ENCODE data around the gene SLC25A51. TPM values are rescaled to one million over a fixed set of nuclear protein-coding genes. Genes with fewer than 3 reads are reported as not detected.

The SLC25A51 gene
- total RNA-seq, 2 experiments from 2014 or later: 31.8 to 32.4 TPM

DNA sequence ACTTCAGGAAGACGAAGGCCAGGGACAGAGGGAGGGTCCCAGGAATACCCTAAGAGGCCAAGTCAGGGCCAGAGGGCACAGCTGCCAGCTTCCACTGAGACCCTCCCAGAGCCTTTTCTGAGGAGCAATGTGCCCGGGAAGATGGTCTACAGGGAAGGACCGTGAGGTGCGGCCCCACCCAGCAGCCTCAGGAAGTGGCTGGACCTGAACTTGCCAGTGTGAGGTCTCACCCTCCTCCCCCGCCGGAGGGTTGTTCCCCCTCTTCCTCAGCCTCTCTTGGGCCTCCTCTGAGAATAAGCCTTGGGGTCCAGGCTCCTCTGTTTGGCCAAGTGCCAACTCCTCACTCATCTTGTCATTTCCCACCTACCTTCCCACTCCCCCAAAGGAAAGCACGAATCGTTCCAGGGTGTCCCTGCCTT, 13.4 kb upstream of the SLC25A51 start:
- intact Hi-C loops (cut with micrococcal nuclease; ENCODE audit: unreplicated experiment): loop anchor here (10.0 kb wide), 1 partner anchor 347 kb away; no protein-coding TSS in a partner anchor
- no TSS peak for BruUV-seq (replicated peaks)
- no peak for DNase-seq (ENCODE audit: low spot score)
- TF ChIP-seq CTCF (conservative IDR thresholded peaks at IDR 0.05; ENCODE audit: low read length) (no peak), EZH2phosphoT487 (IDR thresholded peaks at IDR 0.05; ENCODE audit: borderline replicate concordance, low read depth, low read length) (no peak)
- Histone ChIP-seq H3K27ac (ENCODE audit: low read depth, low read length, poor library complexity, severe bottlenecking) (no peak overlapping the region), H3K4me2 (ENCODE audit: low read length) (no peak overlapping the region), H3K4me1 (ENCODE audit: insufficient read depth, low read length, poor library complexity, severe bottlenecking) (peaks cover 9% of the 10 kb centered on the region), H3K9me2 (ENCODE audit: insufficient read depth, low read length) (no peaks in the 10 kb centered on the region), H2AFZ (ENCODE audit: low read length) (no peak overlapping the region), H3K9me3 (ENCODE audit: low read length) (no peaks in the 10 kb centered on the region), H3K79me2 (ENCODE audit: insufficient read depth, low read depth, low read length) (no peaks in the 10 kb centered on the region), H3K36me3 (ENCODE audit: insufficient read depth, low read length) (no peaks in the 10 kb centered on the region), H4K20me1 (ENCODE audit: insufficient read depth, low read length) (no peaks in the 10 kb centered on the region), H3K4me3 (ENCODE audit: low read depth, low read length, poor library complexity, severe bottlenecking) (no peak overlapping the region)
- ChIA-PET POLR2A (no interaction called here), CTCF (ENCODE audit: unreplicated experiment) (no interaction called here)

GRCh38 chr9:37916471-37917312, 12.8 kb upstream of the SLC25A51 start:
- Histone ChIP-seq H3K4me1 (ENCODE audit: insufficient read depth, low read length, poor library complexity, severe bottlenecking) (peaks cover 9% of the 10 kb centered on the region), H2AFZ (ENCODE audit: low read length) (no peak overlapping the region), H3K9me3 (ENCODE audit: low read length) (no peaks in the 10 kb centered on the region), H3K27ac (ENCODE audit: low read depth, low read length, poor library complexity, severe bottlenecking) (no peak overlapping the region), H3K9me2 (ENCODE audit: insufficient read depth, low read length) (no peaks in the 10 kb centered on the region), H4K20me1 (ENCODE audit: insufficient read depth, low read length) (no peaks in the 10 kb centered on the region), H3K79me2 (ENCODE audit: insufficient read depth, low read depth, low read length) (no peaks in the 10 kb centered on the region), H3K4me3 (ENCODE audit: low read depth, low read length, poor library complexity, severe bottlenecking) (no peak overlapping the region), H3K36me3 (ENCODE audit: insufficient read depth, low read length) (no peaks in the 10 kb centered on the region), H3K4me2 (ENCODE audit: low read length) (no peak overlapping the region)
- ChIA-PET CTCF (ENCODE audit: unreplicated experiment) (no interaction called here), POLR2A (no interaction called here)
- no peak for DNase-seq (ENCODE audit: low spot score)
- no peak for TF ChIP-seq CTCF (conservative IDR thresholded peaks at IDR 0.05; ENCODE audit: low read length)
- no peak for TF ChIP-seq EZH2phosphoT487 (IDR thresholded peaks at IDR 0.05; ENCODE audit: borderline replicate concordance, low read depth, low read length)
- BruUV-seq (replicated peaks): no TSS peak
- intact Hi-C loops (cut with micrococcal nuclease; ENCODE audit: unreplicated experiment): loop anchor here (10.0 kb wide), 1 partner anchor 348 kb away; no protein-coding TSS in a partner anchor

DNA sequence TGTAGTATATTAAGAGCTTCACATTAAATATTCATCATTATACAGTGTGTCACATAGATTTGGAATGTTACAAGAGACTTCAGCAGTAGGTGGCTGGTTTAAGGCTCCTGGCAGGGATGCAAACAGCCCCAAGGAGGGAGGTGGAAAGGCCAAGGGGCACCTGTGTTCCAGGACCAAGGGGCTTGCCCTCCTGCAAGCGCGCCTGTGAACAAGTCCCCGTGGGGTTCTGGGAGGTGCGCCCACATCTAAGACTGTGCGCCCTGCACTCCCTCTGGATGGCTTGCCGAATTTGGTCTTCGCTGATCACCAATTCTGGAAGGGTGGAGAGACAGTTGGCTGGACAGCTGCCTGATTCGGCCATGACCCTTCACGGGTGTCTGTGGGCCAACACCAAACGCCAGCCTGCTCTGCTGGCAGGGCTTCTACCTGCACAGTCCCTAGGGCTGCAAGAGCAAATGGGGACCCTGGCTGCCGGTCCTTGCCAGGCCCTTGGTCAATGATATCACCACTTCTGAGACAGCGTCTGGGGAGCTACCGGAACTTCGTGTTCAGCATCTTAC, 12.1 kb upstream of the SLC25A51 start:
- Histone ChIP-seq H3K9me2 (ENCODE audit: insufficient read depth, low read length) (no peaks in the 10 kb centered on the region), H3K4me3 (ENCODE audit: low read depth, low read length, poor library complexity, severe bottlenecking) (no peak overlapping the region), H4K20me1 (ENCODE audit: insufficient read depth, low read length) (no peaks in the 10 kb centered on the region), H2AFZ (ENCODE audit: low read length) (no peak overlapping the region), H3K27ac (ENCODE audit: low read depth, low read length, poor library complexity, severe bottlenecking) (no peak overlapping the region), H3K9me3 (ENCODE audit: low read length) (no peaks in the 10 kb centered on the region), H3K79me2 (ENCODE audit: insufficient read depth, low read depth, low read length) (no peaks in the 10 kb centered on the region), H3K4me2 (ENCODE audit: low read length) (no peak overlapping the region), H3K4me1 (ENCODE audit: insufficient read depth, low read length, poor library complexity, severe bottlenecking) (peaks cover 9% of the 10 kb centered on the region), H3K36me3 (ENCODE audit: insufficient read depth, low read length) (no peaks in the 10 kb centered on the region)
- intact Hi-C loops (cut with micrococcal nuclease; ENCODE audit: unreplicated experiment): loop anchor here (10.0 kb wide), 1 partner anchor 349 kb away; no protein-coding TSS in a partner anchor
- ChIA-PET POLR2A (interaction anchor here (0.6 kb wide), 1 partner anchor 25 kb away, joined by 3 read pairs; no protein-coding TSS in a partner anchor), CTCF (ENCODE audit: unreplicated experiment) (no interaction called here)
- DNase-seq (ENCODE audit: low spot score): no peak
- TF ChIP-seq CTCF (conservative IDR thresholded peaks at IDR 0.05; ENCODE audit: low read length): no peak
- no peak for TF ChIP-seq EZH2phosphoT487 (IDR thresholded peaks at IDR 0.05; ENCODE audit: borderline replicate concordance, low read depth, low read length)
- BruUV-seq (replicated peaks): no TSS peak
